Ishikawa (cell line): ENCODE results near the gene RNF10.

Experiments
- CEBPB ChIP-seq: IDR thresholded peaks from 2 replicates; pipeline ENCODE4 v1.6.1; 2012
- CREB1 ChIP-seq: IDR thresholded peaks from 2 replicates; pipeline ENCODE4 v1.6.1; 2012; ENCODE audit warnings: low read depth
- EGR1 ChIP-seq: IDR thresholded peaks from 2 replicates; pipeline ENCODE4 v1.6.1; 2012
- EP300 ChIP-seq: IDR thresholded peaks from 2 replicates; pipeline ENCODE4 v1.6.1; 2012; ENCODE audit warnings: borderline replicate concordance
- FOXM1 ChIP-seq: IDR thresholded peaks from 2 replicates; pipeline ENCODE4 v1.6.1; 2012; ENCODE audit warnings: low read depth, borderline replicate concordance
- MAX ChIP-seq: IDR thresholded peaks from 2 replicates; pipeline ENCODE4 v1.6.1; 2012
- RAD21 ChIP-seq: IDR thresholded peaks from 2 replicates; pipeline ENCODE4 v1.6.1; 2012; ENCODE audit warnings: low read depth
- REST ChIP-seq: IDR thresholded peaks from 2 replicates; pipeline ENCODE4 v1.6.1; 2012; ENCODE audit warnings: low read depth, mild to moderate bottlenecking
- TAF1 ChIP-seq: IDR thresholded peaks from 2 replicates; pipeline ENCODE4 v1.6.1; 2012; ENCODE audit warnings: low read depth, mild to moderate bottlenecking
- TCF12 ChIP-seq: IDR thresholded peaks from 2 replicates; pipeline ENCODE4 v1.6.1; 2012; ENCODE audit warnings: low read depth
- TEAD4 ChIP-seq: IDR thresholded peaks from 2 replicates; pipeline ENCODE4 v1.6.1; 2012
- USF1 ChIP-seq: IDR thresholded peaks from 2 replicates; pipeline ENCODE4 v1.6.1; 2012
- YY1 ChIP-seq: IDR thresholded peaks from 2 replicates; pipeline ENCODE4 v1.6.1; 2012; ENCODE audit warnings: low read depth

GRCh38 chr12:120557589-120557988 lies 23.4 kb downstream of the RNF10 start:
- TF ChIP-seq EGR1 (no peak), REST (no peak), MAX (no peak), CREB1 (no peak), YY1 (no peak), RAD21 (no peak), TEAD4 (no peak), CEBPB (no peak), TCF12 (no peak), EP300 (no peak), USF1 (no peak), TAF1 (no peak), FOXM1 (no peak)
